ENCODE data around the gene PHF20.
"Not testable (repeated sequence)": the region's sequence is repeated elsewhere in the genome, so short reads cannot be mapped to it uniquely, and the experiment has no call there.

The PHF20 gene

GRCh38 chr20:35771367-35771688, 487 bp upstream of the PHF20 start:
- H3K4me3 ChIP-seq (replicated peaks in 1 of 2; ENCODE audit: low read depth in 2 of 2, low read length in 2 of 2): no peak overlapping the region
- TF ChIP-seq, protein P1, sequence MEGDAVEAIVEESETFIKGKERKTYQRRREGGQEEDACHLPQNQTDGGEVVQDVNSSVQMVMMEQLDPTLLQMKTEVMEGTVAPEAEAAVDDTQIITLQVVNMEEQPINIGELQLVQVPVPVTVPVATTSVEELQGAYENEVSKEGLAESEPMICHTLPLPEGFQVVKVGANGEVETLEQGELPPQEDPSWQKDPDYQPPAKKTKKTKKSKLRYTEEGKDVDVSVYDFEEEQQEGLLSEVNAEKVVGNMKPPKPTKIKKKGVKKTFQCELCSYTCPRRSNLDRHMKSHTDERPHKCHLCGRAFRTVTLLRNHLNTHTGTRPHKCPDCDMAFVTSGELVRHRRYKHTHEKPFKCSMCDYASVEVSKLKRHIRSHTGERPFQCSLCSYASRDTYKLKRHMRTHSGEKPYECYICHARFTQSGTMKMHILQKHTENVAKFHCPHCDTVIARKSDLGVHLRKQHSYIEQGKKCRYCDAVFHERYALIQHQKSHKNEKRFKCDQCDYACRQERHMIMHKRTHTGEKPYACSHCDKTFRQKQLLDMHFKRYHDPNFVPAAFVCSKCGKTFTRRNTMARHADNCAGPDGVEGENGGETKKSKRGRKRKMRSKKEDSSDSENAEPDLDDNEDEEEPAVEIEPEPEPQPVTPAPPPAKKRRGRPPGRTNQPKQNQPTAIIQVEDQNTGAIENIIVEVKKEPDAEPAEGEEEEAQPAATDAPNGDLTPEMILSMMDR (IDR thresholded peaks at IDR 0.05; ENCODE audit: low read depth, low read length): no peak

DNA sequence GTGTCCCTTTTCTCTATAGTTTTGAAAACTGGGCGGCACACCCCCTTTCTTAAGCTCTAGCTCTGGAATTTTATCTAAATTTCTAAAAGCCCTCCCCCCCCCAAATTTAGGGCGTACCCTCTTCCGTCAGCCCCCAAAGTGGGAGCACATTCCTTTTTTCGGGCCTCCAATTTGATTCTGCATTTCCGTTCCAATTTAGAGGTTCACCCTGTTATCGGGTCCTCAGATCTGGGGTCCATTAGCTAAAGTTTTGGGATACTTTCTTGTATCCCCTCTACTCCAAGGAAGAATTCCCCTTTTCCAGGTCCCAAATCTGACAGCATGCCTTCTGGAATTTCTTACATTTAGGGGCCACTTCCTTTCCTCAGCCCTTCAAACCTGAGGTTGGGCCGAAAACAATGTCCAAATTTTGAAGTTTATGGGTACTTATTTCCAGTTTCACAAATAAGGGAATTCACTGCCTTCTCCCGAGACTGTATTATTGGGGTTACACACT, 796 bp downstream of the PHF20 start:
- peak overlapping the region; percentile 70 to 85 for H3K4me3 ChIP-seq (replicated peaks in 1 of 2; ENCODE audit: low read depth in 2 of 2, low read length in 2 of 2)
- no peak for DNase-seq (ENCODE audit: low read depth in 2 of 2)
- TF ChIP-seq, protein P1 (IDR thresholded peaks at IDR 0.05; ENCODE audit: low read depth, low read length): no peak

More at GRCh38 chr20:35771367-35771688, 487 bp upstream of the PHF20 start:
- no peak for DNase-seq (ENCODE audit: low read depth in 2 of 2)

- DNase-seq (ENCODE audit: low read depth in 2 of 2): peak; percentile 50 to 54
- TF ChIP-seq, protein P1 (IDR thresholded peaks at IDR 0.05; ENCODE audit: low read depth, low read length): no peak
- H3K4me3 ChIP-seq (replicated peaks in 1 of 2; ENCODE audit: low read depth in 2 of 2, low read length in 2 of 2): peak overlapping the region; percentile 70 to 85
Observed at GRCh38 chr20:35773154-35773751, 1.4 kb downstream of the PHF20 start.

GRCh38 chr20:35774391-35774790, 2.6 kb downstream of the PHF20 start:
- DNase-seq (ENCODE audit: low read depth in 2 of 2): no peak
- H3K4me3 ChIP-seq (replicated peaks in 1 of 2; ENCODE audit: low read depth in 2 of 2, low read length in 2 of 2): no peak overlapping the region
- TF ChIP-seq, protein P1 (IDR thresholded peaks at IDR 0.05; ENCODE audit: low read depth, low read length): no peak

GRCh38 chr20:35776513-35777101, 4.8 kb downstream of the PHF20 start:
- TF ChIP-seq, protein P1 (IDR thresholded peaks at IDR 0.05; ENCODE audit: low read depth, low read length): no peak
- peak; percentile 54 to 79 for DNase-seq (ENCODE audit: low read depth in 2 of 2)
- H3K4me3 ChIP-seq (replicated peaks in 1 of 2; ENCODE audit: low read depth in 2 of 2, low read length in 2 of 2): no peak overlapping the region

GRCh38 chr20:35783811-35784210, 12.0 kb downstream of the PHF20 start:
- not testable (repeated sequence) for H3K4me3 ChIP-seq (replicated peaks in 1 of 2; ENCODE audit: low read depth in 2 of 2, low read length in 2 of 2); DNase-seq (ENCODE audit: low read depth in 2 of 2)

DNA sequence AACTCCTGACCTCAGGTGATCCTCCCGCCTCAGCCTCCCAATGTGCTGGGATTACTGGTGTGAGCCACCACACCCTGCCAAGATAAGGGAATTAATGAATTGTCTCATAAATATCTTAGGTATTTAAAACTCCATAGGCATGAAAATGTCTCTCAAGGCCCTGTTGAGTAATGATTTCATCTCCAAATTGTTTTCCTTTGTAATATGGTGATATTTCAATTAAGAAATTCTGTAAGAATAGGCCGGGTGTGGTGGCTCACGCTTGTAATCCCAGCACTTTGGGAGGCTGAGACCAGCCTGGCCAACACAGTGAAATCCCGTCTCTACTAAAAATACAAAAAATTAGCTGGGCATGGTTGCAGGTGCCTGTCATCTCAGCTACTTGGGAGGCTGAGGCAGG, 13.7 kb downstream of the PHF20 start:
- H3K4me3 ChIP-seq (replicated peaks in 1 of 2; ENCODE audit: low read depth in 2 of 2, low read length in 2 of 2); DNase-seq (ENCODE audit: low read depth in 2 of 2): not testable (repeated sequence)

DNA sequence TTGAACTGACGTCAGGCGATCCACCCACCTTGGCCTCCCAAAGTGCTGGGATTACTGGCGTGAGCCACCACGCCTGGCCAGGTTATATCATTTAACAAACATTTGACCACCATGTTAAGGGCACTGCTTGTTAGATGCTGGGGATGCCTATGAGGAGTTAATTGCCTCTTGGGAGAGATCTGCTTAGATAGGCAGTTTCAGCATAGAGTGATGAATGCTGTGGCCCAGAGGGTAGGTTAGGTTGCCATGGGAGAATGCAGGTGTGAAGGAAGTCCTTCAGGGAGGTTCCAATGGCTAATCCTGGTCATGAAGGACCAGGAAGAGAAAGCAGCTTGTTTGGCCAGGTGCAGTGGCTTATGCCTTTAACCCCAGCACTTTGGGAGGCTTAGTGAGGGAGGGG, 17.0 kb downstream of the PHF20 start:
- TF ChIP-seq, protein P1 (IDR thresholded peaks at IDR 0.05; ENCODE audit: low read depth, low read length): no peak
- no peak for DNase-seq (ENCODE audit: low read depth in 2 of 2)

More for the DNA sequence above, 17.0 kb downstream of the PHF20 start:
- H3K4me3 ChIP-seq (replicated peaks in 1 of 2; ENCODE audit: low read depth in 2 of 2, low read length in 2 of 2): no peak overlapping the region
